Adipose tissue (tissue), 3 donors: ENCODE results near the gene CNTNAP2. TPM values are rescaled to one million over a fixed set of nuclear protein-coding genes. Genes with fewer than 3 reads are reported as not detected.
"Not testable (repeated sequence)": the region's sequence is repeated elsewhere in the genome, so short reads cannot be mapped to it uniquely, and the experiment has no call there.

Experiments
- H3K27ac ChIP-seq: one replicate; pipeline ENCODE4 v1.5.1; 2013; ENCODE audit warnings: low read depth, low read length
- WGBS, 3 donors: extraction: QIAGEN DNeasy Blood & Tissue Kit; methylation state at CpG; one replicate each; pipeline ENCODE4 v1.1.7; 2013; 5-methylcytosine and 5-hydroxymethylcytosine counted together
- polyA plus RNA-seq, 3 donors: library from polyadenylated mRNA; stranded (reverse); fragments of 200-250 nt; gene quantifications; one replicate each; pipeline ENCODE4 v1.2.3, GENCODE V29; 2013
- donor health status: healthy with polysubstance abuse.
- donor health status: Bipolar disorder and iron deficiency.
- donor health status: healthy.

Gene CNTNAP2
- polyA plus RNA-seq, 3 donors, result under 0.01 to 0.03 (median 0.01) TPM

DNA sequence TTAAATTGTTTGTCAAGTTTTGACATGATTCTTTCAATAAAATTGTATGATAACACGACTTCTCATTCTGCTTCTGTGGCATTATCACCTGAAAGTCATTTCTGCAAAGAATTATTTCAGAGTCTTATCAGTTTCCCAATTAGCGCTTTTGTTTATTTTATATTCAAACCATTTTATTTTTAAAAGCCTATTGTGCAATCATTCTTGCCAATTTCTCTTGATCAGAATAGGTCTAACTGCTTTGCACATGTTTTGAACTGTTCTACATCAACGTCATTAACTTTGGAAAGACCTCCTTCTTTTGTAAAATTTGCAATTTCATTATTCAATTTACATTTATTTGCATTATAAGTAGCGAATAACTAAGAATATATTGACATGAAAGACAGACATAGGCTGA is 758.1 kb downstream of the CNTNAP2 start:
- H3K27ac ChIP-seq, result no peak overlapping the region
- 78 to 91% (median 81%) methylated on average over 4 of the region's 4 CpGs for WGBS, 3 donors

DNA sequence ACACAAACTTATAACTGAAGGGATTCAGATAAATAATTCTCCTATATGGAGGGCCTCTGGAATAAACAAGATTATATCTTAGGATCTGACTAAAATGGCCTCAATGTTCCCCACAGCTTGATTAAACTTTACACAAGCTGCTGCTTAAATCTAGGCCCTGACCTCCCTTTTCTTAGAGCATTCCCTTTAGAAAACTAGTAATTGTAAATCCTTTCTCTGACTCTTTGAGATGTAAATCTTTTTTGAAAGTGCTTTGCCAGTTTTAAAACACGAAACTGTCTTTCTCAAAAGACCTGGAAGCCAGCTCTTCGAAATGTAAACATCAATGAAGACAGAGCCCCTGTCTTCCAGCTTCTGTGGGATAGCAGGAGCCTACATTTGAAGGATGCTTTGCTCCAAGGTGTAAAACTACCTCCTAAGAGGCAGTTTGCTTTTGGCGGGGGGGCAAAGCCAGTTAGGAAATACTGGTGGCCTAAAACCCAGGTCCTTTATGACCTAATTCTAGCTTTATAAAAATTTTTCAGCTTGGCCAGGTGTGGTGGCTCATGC is 758.7 kb downstream of the CNTNAP2 start:
- WGBS, 3 donors, result 75 to 77% (median 75%) methylated on average over 3 of the region's 3 CpGs

DNA sequence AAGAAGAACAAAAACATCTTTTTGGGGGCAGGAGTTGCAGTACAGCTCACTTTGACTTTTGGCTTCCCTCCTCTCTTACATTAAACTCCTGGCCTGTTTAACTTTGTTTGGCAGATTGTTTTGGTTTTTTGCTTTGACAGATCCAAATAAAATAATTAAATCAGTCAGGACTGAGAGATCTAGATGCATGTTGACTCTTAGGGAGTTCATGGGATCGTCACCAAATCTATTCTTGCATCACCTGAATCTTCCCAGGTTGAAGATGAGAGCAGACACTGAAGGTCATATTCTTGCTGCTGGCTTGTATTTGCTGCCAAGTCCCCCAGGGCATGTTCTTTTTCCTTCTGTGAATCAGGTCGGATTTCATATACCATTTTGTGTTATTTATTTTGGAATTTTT is 759.4 kb downstream of the CNTNAP2 start:
- 45 to 68% (median 52%) methylated on average over 2 of the region's 2 CpGs for WGBS, 3 donors
- H3K27ac ChIP-seq, result no peak overlapping the region

More for the DNA sequence above, 758.7 kb downstream of the CNTNAP2 start:
- H3K27ac ChIP-seq, result no peak overlapping the region

DNA sequence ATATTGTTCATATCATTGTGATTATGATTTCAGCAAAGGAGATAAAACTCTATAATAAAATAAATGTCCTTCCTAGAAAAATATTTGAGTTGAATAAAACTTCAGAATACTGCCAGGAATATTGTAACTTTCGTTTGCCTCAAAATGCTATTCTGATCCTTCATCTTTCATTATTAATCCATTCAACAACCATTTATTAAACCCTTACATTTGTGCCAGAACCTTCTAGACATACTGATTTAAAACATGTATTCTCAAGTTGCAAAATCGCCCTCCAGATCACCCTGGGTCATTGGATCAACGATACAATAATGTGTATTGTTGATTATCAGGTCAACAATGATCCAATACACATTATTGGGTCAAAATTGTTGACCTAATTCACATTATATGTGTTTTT is 759.8 kb downstream of the CNTNAP2 start:
- H3K27ac ChIP-seq, result no peak overlapping the region
- 39 to 65% (median 53%) methylated on average over 3 of the region's 3 CpGs for WGBS, 3 donors

DNA sequence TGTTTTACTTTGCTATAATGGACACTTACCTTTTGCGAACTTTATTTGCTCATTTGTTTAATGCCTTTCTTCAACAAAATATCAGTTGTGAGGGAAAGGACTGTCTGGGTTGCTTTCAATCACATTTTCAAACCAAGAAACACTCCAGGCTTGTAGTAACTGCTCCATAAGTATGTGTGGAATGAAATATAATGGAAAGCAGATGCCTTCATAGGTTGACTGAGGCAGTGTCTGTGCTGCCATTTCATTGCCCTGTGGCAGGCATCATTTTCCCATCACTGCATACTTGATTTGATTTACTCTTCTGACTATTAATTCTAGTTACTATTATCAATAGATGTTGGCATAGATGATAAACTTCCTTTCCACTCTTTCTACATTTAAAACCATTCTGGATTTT is 762.3 kb downstream of the CNTNAP2 start:
- H3K27ac ChIP-seq, result no peak overlapping the region
- whole genome bisulfite sequencing, 3 donors, result 84 to 97% (median 88%) methylated on average over 1 of the region's 1 CpG

DNA sequence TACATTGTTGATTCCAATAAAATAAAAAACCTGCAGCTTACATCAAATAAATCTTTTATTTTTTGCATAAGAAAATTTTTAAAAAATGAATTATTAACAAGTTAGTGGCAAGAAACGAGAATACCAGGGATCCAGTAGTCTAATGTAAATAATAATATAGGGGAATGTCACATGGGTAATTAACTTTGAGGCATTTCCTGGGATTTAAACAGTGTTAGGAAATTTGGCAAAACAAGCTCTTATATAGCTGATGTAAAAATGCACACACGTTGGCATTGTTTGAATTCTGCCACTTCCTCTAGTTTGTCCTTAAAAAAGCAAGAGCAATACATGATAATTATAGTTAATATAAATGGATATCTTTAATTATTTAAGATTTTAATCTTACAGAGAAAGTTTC is 768.6 kb downstream of the CNTNAP2 start:
- WGBS, 3 donors, result 49 to 64% (median 64%) methylated on average over 2 of the region's 2 CpGs
- no peak overlapping the region for H3K27ac ChIP-seq

DNA sequence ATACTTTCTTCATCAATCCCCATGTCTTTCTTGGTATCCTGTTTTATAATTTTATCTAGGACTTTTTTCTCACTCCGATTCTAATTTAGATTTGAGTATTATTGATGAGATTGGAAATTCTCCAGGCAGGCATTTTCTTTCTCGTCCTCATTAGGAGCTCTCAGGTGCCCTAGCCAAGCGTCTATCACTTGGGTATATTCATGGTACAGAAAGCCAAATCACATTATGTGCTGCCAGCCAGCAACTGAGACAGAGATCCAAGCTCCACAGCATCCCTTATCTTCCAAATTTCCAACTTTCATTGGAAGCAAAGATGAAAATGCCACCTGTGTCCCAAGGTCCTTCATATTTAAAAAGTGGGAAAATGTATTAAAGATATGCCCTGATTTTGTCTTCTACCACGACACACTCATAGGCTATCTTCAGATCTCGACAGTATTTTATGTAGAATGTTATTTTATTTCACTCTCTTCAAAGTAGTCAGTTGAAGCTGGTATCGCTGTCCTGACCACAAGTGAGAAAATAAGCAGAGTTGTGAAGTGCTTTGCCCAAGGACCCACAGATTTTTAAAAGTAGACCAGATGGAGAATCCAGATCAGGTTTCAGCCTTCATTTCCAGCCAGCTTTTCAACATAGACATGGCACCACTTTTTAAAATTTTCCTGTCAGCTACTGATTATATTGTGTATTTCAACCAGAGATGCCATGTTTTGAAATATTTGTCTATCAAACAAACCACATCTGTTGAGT is 773.4 kb downstream of the CNTNAP2 start:
- WGBS, 3 donors, result 83% methylated on average over 6 of the region's 6 CpGs
- H3K27ac ChIP-seq, result no peak overlapping the region

DNA sequence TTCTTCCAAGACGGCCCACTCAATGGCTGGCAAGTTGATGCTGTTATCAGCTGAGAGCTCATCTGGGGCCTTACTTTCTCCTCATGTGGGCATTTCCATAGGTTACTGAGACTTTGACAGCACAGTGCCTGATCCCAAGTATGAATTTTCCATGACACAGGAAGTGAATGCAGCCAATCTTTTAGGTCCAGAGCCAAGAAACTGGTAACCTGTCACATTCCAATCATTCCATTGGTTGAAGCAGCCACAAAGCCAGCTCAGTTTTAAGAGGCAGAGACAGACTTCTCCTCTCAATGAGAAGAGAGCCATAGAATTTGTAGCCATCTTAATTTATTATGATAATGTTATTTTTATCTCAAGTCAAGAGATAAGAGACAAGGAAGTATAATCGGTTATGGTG is 775.5 kb downstream of the CNTNAP2 start:
- H3K27ac ChIP-seq, result no peak overlapping the region
- 52 to 71% (median 66%) methylated on average over 2 of the region's 2 CpGs for WGBS, 3 donors

DNA sequence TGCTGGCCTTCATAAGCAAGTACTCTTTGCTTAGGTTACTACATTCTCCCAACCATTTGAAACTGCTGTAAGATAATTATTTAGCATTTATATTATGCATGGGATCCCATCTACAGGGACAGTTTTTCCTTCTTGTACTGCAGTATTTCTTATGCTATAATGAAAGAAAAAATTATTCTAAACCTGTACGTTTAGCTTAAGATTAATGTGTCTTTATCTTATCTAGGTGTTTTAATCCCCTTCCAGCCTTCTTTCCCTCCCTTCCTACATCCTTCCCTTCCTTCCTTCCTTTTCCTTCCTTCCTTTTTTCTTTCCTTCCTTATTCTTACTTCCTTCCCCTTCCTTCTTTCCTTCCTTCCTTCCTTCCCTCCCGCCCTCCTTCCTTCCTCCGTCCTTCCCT is 778.3 kb downstream of the CNTNAP2 start:
- WGBS, 3 donors, result 83 to 86% (median 86%) methylated on average over 3 of the region's 3 CpGs
- no peak overlapping the region for H3K27ac ChIP-seq

DNA sequence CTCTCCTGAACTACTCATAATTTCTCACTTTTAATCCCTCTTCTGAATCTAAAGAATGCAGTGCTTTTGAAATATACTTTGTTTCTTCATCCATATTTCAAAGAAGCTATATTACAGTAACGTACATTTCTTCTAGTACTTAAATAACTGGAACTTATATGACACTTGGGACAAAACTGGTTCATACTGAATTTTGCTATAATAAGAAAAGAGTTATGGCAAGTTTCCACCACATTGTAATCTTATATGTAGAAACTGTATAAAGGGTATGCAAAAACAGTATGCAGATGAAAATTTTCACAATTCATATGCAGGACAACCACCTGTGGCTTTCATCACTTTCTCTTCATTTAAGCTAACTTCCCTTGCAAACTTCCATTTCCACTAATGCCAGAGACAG is 785.7 kb downstream of the CNTNAP2 start:
- no peak overlapping the region for H3K27ac ChIP-seq
- 0 to 79% (median 45%) methylated on average over 1 of the region's 1 CpG for WGBS, 3 donors

DNA sequence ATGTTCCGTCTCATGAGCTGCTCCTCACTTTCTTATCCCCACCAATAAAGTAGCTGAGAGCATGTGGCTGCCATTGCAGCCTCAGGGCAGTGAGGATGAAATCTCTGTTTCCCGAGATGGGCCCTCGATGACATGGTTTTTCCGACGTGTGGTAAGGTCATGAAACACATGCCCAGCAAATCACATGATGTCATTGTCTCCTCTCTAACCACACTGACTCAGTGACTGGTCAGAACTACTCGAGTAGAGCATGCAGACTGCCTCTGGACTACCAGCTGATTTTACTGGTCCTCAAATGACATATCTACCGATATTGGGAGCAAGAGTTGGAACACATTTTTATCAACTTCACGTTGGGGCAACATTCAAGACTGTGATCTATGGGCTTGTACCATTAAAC is 786.1 kb downstream of the CNTNAP2 start:
- no peak overlapping the region for H3K27ac ChIP-seq
- 85 to 88% (median 86%) methylated on average over 8 of the region's 8 CpGs for WGBS, 3 donors

DNA sequence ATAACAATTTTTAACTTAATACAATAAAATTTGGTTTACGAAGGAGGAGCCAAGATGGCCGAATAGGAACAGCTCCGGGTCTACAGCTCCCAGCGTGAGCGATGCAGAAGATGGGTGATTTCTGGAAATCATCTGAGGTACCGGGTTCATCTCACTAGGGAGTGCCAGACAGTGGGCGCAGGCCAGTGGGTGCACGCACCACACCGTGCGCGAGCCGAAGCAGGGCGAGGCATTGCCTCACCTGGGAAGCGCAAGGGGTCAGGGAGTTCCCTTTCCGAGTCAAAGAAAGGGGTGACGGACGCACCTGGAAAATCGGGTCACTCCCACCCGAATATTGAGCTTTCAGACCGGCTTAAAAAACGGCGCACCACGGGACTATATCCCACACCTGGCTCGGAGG is 789.1 kb downstream of the CNTNAP2 start:
- 94 to 97% (median 96%) methylated on average over 24 of the region's 24 CpGs for WGBS, 3 donors
- H3K27ac ChIP-seq, result not testable (repeated sequence)

DNA sequence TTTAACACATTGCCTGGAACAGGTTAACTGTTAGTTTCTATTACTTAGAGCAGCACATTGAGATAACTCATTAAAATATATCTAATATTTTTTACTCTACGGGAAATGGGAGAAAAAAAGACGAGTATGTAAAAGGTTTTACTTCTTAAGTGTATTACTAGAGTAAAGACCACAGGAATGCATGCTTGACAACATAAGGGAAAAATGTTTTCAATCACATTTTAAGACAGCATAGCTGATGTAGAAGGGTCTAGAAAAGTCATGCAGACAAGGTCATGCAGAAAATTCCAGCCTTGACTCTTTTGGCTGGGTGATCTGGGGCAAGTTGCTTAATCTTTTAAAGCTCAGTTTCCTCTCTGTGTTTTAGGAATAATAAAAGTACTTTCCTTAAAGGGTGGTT is 806.2 kb downstream of the CNTNAP2 start:
- 59 to 80% (median 65%) methylated on average over 2 of the region's 2 CpGs for WGBS, 3 donors
- H3K27ac ChIP-seq, result no peak overlapping the region

DNA sequence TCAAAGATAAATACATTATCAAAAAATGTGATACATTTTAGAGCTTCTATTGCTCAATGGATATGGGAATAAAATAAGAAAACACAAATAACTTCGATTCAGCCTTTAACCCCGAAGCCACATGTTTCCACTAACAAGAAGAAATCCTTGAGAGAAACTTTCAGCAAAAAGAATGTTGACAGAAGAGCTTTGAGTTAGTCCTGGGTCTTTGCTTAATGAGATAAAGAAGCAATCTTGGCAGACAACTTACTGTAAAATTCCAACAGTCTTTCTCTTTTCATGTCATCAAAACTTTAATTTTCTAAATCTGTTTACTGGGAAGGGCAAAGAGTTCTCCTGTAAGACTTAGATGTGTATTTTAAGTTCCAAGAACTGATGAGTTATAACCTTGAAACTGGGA is 810.2 kb downstream of the CNTNAP2 start:
- 32 to 50% (median 34%) methylated on average over 2 of the region's 2 CpGs for WGBS, 3 donors
- no peak overlapping the region for H3K27ac ChIP-seq

DNA sequence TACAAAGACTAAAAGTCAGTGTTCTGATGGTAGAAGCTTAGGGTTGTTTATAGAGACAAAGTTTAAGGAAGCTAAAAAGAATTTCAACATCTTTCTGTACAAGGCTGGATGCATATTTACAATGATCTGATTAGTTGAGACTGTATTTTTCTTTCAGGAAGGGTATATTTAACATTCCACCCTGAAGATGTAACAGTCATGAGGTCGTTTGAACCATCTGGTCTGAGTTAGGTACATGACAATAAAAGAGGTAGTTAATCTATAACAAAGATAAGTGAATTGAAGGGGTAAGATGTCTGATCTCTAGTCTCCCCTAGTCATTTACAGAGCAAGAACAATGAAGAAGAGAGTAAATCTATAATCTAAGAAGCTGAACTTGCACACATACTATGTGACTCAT is 821.2 kb downstream of the CNTNAP2 start:
- WGBS, 3 donors, result 17 to 32% (median 21%) methylated on average over 1 of the region's 1 CpG
- H3K27ac ChIP-seq, result no peak overlapping the region

DNA sequence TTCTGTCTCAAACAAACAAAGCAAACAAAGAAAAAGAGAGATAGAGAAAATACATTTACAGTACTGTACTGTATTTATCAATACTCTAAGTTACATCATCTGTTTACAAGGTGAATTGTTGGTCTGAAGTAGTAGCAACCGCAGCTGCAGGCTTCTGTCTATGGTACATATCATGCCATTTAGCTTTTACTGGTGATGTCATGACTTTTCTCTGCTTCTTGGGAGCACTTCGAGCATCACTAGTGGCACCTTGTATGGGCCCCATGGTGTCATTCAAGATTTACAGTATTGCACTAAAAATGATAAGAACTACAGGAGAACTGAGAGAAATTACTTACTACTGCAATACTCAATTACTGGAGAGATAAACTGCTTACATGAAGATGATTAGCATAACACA is 826.9 kb downstream of the CNTNAP2 start:
- H3K27ac ChIP-seq, result no peak overlapping the region
- 69 to 85% (median 77%) methylated on average over 2 of the region's 2 CpGs for WGBS, 3 donors

DNA sequence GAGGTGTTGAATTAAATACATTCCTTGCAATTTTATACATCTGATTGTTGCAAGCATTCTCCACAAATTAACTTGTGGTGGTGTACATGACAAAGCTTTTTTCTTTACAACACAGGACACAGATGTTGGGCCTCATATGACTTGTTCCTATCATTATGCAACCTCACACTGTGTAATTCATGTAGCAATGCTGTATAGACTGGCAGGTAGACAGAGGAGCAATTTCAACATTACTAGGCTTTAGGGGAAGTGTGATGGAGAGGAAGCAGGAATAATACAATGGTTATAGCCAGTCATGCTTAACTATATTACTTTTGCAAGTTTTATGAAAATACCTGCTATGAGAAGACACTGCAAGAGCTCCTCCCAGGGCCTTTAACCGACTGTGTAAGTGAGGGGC is 832.1 kb downstream of the CNTNAP2 start:
- no peak overlapping the region for H3K27ac ChIP-seq
- 37 to 78% (median 47%) methylated on average over 1 of the region's 1 CpG for WGBS, 3 donors

DNA sequence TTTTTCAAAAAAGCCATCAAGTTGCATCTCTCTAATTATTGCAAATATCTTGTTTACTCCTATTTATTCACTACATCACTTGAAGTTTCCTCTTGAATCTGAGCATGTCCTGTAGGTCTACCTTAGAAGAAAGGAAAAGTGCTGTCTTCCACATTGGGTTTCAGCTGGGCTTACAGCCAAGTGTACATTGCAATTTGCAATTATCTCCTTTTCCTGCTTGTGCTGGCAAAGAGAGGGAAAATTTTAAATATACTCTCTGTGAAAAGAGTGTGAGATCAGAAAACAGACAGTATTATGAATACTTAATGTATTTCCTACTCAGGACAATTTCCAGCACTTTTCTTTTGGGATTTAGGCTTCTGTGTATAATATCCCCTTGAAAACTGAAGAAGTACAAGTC is 839.7 kb downstream of the CNTNAP2 start:
- no peak overlapping the region for H3K27ac ChIP-seq

DNA sequence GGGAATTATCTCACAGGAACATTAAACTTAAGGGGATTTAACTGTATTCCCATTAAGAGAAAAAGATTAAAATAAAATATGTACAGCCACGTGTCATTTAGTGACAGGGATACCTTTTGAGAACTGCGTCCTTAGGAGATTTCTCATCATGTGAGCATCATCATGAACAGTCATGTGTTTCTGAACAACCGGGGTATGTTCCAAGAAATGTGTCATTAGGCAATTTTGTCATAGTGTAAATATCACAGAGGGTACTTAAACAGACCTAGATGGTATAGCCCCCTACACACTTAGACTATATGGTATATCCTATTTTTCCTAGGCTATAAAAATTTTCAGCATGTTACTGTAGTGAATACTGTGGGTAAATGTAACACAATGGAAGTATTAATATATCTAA is 840.3 kb downstream of the CNTNAP2 start:
- 71 to 83% (median 75%) methylated on average over 3 of the region's 3 CpGs for WGBS, 3 donors
- H3K27ac ChIP-seq, result no peak overlapping the region

DNA sequence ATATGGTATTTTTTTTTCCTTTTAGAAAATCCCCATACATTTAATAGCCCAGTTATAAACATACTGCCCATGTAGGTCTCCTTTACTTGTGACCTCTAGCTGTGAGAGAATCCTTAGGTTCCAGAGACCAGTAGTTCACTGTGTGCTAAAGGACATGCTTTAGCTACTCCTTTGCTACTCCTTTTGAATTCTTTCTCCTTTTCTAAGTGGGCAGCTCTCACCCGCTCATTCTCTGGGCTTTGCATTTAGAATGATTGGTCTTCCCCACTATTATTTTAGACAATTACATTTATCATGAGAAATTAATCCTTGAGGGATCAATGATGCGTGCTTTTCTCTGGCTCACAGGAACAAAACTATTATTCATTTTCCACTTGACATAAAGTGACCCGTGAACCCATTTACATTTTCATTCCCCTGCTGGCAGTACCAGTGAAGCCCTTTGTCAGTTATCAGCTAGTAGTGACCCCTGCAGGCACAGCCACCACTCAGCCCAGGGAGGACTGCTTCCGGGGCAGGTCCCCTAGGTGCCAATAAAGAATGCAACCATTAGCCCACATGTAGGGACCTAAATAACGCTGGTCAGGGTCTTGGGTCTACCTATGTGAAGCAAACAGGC is 844.3 kb downstream of the CNTNAP2 start:
- H3K27ac ChIP-seq, result no peak overlapping the region
- 66 to 74% (median 74%) methylated on average over 5 of the region's 5 CpGs for WGBS, 3 donors
